Liver (tissue), 9 donors: ENCODE results near the gene ARHGEF7. TPM values are rescaled to one million over a fixed set of nuclear protein-coding genes. Genes with fewer than 3 reads are reported as not detected.

ENCODE experiments used
- DNase-seq: peaks from one replicate; pipeline ENCODE4 v3.0.0-alpha.2; 2017; ENCODE audit warnings: low spot score
- H3K27ac ChIP-seq, 2 donors: one replicate each; pipeline ENCODE4 v1.7.0; 2013; ENCODE audit warnings: inconsistent platforms in 2 of 2, low read length in 2 of 2, control low read depth in 1 of 2, low read depth in 1 of 2, mild to moderate bottlenecking in 1 of 2
- H3K27me3 ChIP-seq, 4 donors: one replicate each; pipeline versions ENCODE4 v1.6.1 to v1.7.0; 2013; ENCODE audit warnings: low read length in 3 of 4, inconsistent platforms in 1 of 4, mild to moderate bottlenecking in 1 of 4, moderate library complexity in 1 of 4; ENCODE audit not compliant: control insufficient read depth in 4 of 4, insufficient read depth in 4 of 4
- H3K36me3 ChIP-seq, 4 donors: one replicate each; pipeline versions ENCODE4 v1.6.1 to v1.7.0; 2013; ENCODE audit warnings: low read length in 3 of 4, mild to moderate bottlenecking in 3 of 4, low read depth in 1 of 4, moderate library complexity in 1 of 4; ENCODE audit not compliant: control insufficient read depth in 4 of 4, insufficient read depth in 3 of 4
- H3K4me1 ChIP-seq, 4 donors: one replicate each; pipeline versions ENCODE4 v1.6.1 to v1.7.0; 2013; ENCODE audit warnings: low read length in 3 of 4, mild to moderate bottlenecking in 3 of 4, moderate library complexity in 1 of 4; ENCODE audit not compliant: control insufficient read depth in 4 of 4, insufficient read depth in 4 of 4
- H3K4me3 ChIP-seq, 3 donors: one replicate each; pipeline versions ENCODE4 v1.6.1 to v1.7.0; 2013; ENCODE audit warnings: low read length in 3 of 3, control low read depth in 1 of 3, low read depth in 1 of 3, mild to moderate bottlenecking in 1 of 3
- H3K9ac ChIP-seq, 2 donors: one replicate each; pipeline ENCODE4 v1.7.0; 2013; ENCODE audit warnings: low read length in 2 of 2, mild to moderate bottlenecking in 2 of 2, moderate library complexity in 2 of 2, control low read depth in 1 of 2, low read depth in 1 of 2
- H3K9me3 ChIP-seq, 4 donors: one replicate each; pipeline versions ENCODE4 v1.6.1 to v1.7.0; 2013; ENCODE audit warnings: low read length in 3 of 4; ENCODE audit not compliant: control insufficient read depth in 4 of 4
- ATF3 ChIP-seq: IDR thresholded peaks from 2 replicates; pipeline ENCODE4 v1.6.1; 2016; ENCODE audit warnings: antibody characterized with exemption
- CTCF ChIP-seq: fragments of 150-350 bp; IDR thresholded peaks from 2 replicates; pipeline ENCODE4 v1.5.1; 2017; ENCODE audit warnings: improper control_type of control experiment, low read depth, low read length; ENCODE audit not compliant: missing input control
- EGR1 ChIP-seq, 2 donors: IDR thresholded peaks; 2 replicates each; pipeline ENCODE4 v1.6.1; 2016 to 2018; ENCODE audit warnings: antibody characterized with exemption in 2 of 2, low read depth in 2 of 2
- FOXA1 ChIP-seq: IDR thresholded peaks from 2 replicates; pipeline ENCODE4 v1.6.1; 2016; ENCODE audit warnings: antibody characterized with exemption
- FOXA2 ChIP-seq: IDR thresholded peaks from 2 replicates; pipeline ENCODE4 v1.6.1; 2016; ENCODE audit warnings: antibody characterized with exemption
- GABPA ChIP-seq, 2 donors: IDR thresholded peaks in 1 of 2; conservative IDR thresholded peaks in 1 of 2; 2 replicates each; pipeline ENCODE4 v1.6.1; 2016; ENCODE audit warnings: antibody characterized with exemption in 2 of 2, mild to moderate bottlenecking in 1 of 2, moderate library complexity in 1 of 2
- HNF4A ChIP-seq, 2 donors: conservative IDR thresholded peaks; 2 replicates each; pipeline ENCODE4 v1.6.1; 2016; ENCODE audit warnings: antibody characterized with exemption in 2 of 2, mild to moderate bottlenecking in 2 of 2
- HNF4G ChIP-seq: IDR thresholded peaks from 2 replicates; pipeline ENCODE4 v1.6.1; 2016; ENCODE audit warnings: antibody characterized with exemption
- JUND ChIP-seq, 2 donors: IDR thresholded peaks; 2 replicates each; pipeline ENCODE4 v1.6.1; 2016; ENCODE audit warnings: antibody characterized with exemption in 2 of 2
- NR2F2 ChIP-seq: IDR thresholded peaks from 2 replicates; pipeline ENCODE4 v1.6.1; 2016; ENCODE audit warnings: antibody characterized with exemption
- RAD21 ChIP-seq, 2 donors: IDR thresholded peaks; 2 replicates each; pipeline ENCODE4 v1.6.1; 2016; ENCODE audit warnings: antibody characterized with exemption in 2 of 2, mild to moderate bottlenecking in 2 of 2
- RXRA ChIP-seq, 2 donors: IDR thresholded peaks; 2 replicates each; pipeline ENCODE4 v1.6.1; 2017 to 2018; ENCODE audit warnings: antibody characterized with exemption in 2 of 2, mild to moderate bottlenecking in 1 of 2
- SP1 ChIP-seq: IDR thresholded peaks from 2 replicates; pipeline ENCODE4 v1.6.1; 2018; ENCODE audit warnings: antibody characterized with exemption, mild to moderate bottlenecking
- TAF1 ChIP-seq: conservative IDR thresholded peaks from 2 replicates; pipeline ENCODE4 v1.6.1; 2016; ENCODE audit warnings: antibody characterized with exemption, mild to moderate bottlenecking
- YY1 ChIP-seq: IDR thresholded peaks from 2 replicates; pipeline ENCODE4 v1.6.1; 2016; ENCODE audit warnings: antibody characterized with exemption, mild to moderate bottlenecking
- WGBS: extraction: QIAGEN DNeasy Blood & Tissue Kit; methylation state at CpG from one replicate; pipeline ENCODE4 v1.1.7; 2013; 5-methylcytosine and 5-hydroxymethylcytosine counted together
- polyA plus RNA-seq, 2 donors: library from polyadenylated mRNA; stranded (reverse) in 1 of 2; unstranded in 1 of 2; fragments of 200-250 nt in 1 of 2; fragments of >200 nt in 1 of 2; fragmentation: Nextera tagmentation in 1 of 2; extraction: Ambion mirVana in 1 of 2; gene quantifications; one replicate each; pipeline versions ENCODE4 v1.2.1 to v1.2.3, GENCODE V29; 2013 to 2015
- total RNA-seq, 2 donors: library from RNA; depleted of rRNA; stranded (reverse); fragments of >200 nt; gene quantifications; one replicate each; pipeline ENCODE4 v1.2.3, GENCODE V29; 2014
- TF ChIP-seq, protein P1 (sequence below): IDR thresholded peaks from 2 replicates; pipeline ENCODE4 v1.6.1; 2016; ENCODE audit warnings: antibody characterized with exemption
- TF ChIP-seq, protein P2 (sequence below): IDR thresholded peaks from 2 replicates; pipeline ENCODE4 v1.6.1; 2016; ENCODE audit warnings: antibody characterized with exemption, mild to moderate bottlenecking
- TF ChIP-seq, protein P3 (sequence below): IDR thresholded peaks from 2 replicates; pipeline ENCODE4 v1.6.1; 2016; ENCODE audit warnings: antibody characterized with exemption
- donor health status: healthy.
- donor health status: healthy.
- donor health status: healthy.
- donor health status: healthy.
- donor health status: healthy.

ARHGEF7 gene
- total and polyA plus RNA-seq, 4 donors = 10.3 to 37.5 (median 20.1) TPM

- H3K36me3 ChIP-seq = peaks cover 0 to 18% (median 14%) of the 10 kb centered on the region in 4 donors
- no peak overlapping the region for H3K4me3 ChIP-seq
- H3K9ac ChIP-seq = no peak overlapping the region
- TF ChIP-seq, protein P1, sequence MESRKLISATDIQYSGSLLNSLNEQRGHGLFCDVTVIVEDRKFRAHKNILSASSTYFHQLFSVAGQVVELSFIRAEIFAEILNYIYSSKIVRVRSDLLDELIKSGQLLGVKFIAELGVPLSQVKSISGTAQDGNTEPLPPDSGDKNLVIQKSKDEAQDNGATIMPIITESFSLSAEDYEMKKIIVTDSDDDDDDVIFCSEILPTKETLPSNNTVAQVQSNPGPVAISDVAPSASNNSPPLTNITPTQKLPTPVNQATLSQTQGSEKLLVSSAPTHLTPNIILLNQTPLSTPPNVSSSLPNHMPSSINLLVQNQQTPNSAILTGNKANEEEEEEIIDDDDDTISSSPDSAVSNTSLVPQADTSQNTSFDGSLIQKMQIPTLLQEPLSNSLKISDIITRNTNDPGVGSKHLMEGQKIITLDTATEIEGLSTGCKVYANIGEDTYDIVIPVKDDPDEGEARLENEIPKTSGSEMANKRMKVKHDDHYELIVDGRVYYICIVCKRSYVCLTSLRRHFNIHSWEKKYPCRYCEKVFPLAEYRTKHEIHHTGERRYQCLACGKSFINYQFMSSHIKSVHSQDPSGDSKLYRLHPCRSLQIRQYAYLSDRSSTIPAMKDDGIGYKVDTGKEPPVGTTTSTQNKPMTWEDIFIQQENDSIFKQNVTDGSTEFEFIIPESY = no peak
- no peak for TF ChIP-seq RAD21 (IDR thresholded peaks at IDR 0.05)
- no peak for TF ChIP-seq GABPA (IDR thresholded peaks at IDR 0.05 in 1 of 2, conservative IDR thresholded peaks at IDR 0.05 in 1 of 2)
- TF ChIP-seq NR2F2 = no peak
- TF ChIP-seq YY1 = no peak
- TF ChIP-seq ATF3 = no peak
- no peak for TF ChIP-seq SP1
- TF ChIP-seq FOXA2 = no peak
- TF ChIP-seq HNF4G = no peak
- TF ChIP-seq JUND (IDR thresholded peaks at IDR 0.05) = no peak
- TF ChIP-seq, protein P2, sequence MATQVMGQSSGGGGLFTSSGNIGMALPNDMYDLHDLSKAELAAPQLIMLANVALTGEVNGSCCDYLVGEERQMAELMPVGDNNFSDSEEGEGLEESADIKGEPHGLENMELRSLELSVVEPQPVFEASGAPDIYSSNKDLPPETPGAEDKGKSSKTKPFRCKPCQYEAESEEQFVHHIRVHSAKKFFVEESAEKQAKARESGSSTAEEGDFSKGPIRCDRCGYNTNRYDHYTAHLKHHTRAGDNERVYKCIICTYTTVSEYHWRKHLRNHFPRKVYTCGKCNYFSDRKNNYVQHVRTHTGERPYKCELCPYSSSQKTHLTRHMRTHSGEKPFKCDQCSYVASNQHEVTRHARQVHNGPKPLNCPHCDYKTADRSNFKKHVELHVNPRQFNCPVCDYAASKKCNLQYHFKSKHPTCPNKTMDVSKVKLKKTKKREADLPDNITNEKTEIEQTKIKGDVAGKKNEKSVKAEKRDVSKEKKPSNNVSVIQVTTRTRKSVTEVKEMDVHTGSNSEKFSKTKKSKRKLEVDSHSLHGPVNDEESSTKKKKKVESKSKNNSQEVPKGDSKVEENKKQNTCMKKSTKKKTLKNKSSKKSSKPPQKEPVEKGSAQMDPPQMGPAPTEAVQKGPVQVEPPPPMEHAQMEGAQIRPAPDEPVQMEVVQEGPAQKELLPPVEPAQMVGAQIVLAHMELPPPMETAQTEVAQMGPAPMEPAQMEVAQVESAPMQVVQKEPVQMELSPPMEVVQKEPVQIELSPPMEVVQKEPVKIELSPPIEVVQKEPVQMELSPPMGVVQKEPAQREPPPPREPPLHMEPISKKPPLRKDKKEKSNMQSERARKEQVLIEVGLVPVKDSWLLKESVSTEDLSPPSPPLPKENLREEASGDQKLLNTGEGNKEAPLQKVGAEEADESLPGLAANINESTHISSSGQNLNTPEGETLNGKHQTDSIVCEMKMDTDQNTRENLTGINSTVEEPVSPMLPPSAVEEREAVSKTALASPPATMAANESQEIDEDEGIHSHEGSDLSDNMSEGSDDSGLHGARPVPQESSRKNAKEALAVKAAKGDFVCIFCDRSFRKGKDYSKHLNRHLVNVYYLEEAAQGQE = no peak
- no peak for TF ChIP-seq RXRA (IDR thresholded peaks at IDR 0.05)
- no peak for TF ChIP-seq FOXA1
- no peak for TF ChIP-seq TAF1
- no peak for TF ChIP-seq EGR1 (IDR thresholded peaks at IDR 0.05; ENCODE audit: low read depth in 2 of 2)
- TF ChIP-seq, protein P3, sequence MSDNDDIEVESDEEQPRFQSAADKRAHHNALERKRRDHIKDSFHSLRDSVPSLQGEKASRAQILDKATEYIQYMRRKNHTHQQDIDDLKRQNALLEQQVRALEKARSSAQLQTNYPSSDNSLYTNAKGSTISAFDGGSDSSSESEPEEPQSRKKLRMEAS = no peak
- no peak for TF ChIP-seq HNF4A (conservative IDR thresholded peaks at IDR 0.05)
- no peak for TF ChIP-seq CTCF
- no peaks in the 10 kb centered on the region for H3K27me3 ChIP-seq
- peaks cover 0 to 4% (median 0%) of the 10 kb centered on the region in 4 donors for H3K4me1 ChIP-seq
- 93% methylated on average over 27 of the region's 27 CpGs for WGBS
- no peak overlapping the region for H3K27ac ChIP-seq
- DNase-seq = no peak
- H3K9me3 ChIP-seq = no peaks in the 10 kb centered on the region
These were observed 113.4 kb downstream of the ARHGEF7 start for GRCh38 chr13:111228262-111229144.
